T-helper 2 cell treated with Interferon-gamma antibody and Interleukin-4, amounts not matched to agents 100 ng/mL and 5 ng/mL, for 36 hours (primary cell): ENCODE measurements around the gene PDE6B. TPM values are rescaled to one million over a fixed set of nuclear protein-coding genes. Genes with fewer than 3 reads are reported as not detected.
"Not testable (repeated sequence)": the region's sequence is repeated elsewhere in the genome, so short reads cannot be mapped to it uniquely, and the experiment has no call there.

ENCODE experiments used
- intact Hi-C: fragments of 100-400 bp; cut with micrococcal nuclease; formaldehyde crosslinking; loops from one replicate; pipeline ENCODE4 v1.15.1; 2023
- total RNA-seq: library from RNA; stranded (reverse); gene quantifications from 2 replicates; pipeline ENCODE4 v1.2.3, GENCODE V29; 2022

PDE6B gene
- total RNA-seq, 1 donor from 2014 or later, result 13.5 TPM

GRCh38 chr4:622071-622995 is 3.0 kb upstream of the PDE6B start:
- intact Hi-C loops, result no loop called here

GRCh38 chr4:622996-623913 is 2.1 kb upstream of the PDE6B start:
- intact Hi-C loops, result no loop called here

GRCh38 chr4:623914-624566 is 1.3 kb upstream of the PDE6B start:
- intact Hi-C loops, result no loop called here

DNA sequence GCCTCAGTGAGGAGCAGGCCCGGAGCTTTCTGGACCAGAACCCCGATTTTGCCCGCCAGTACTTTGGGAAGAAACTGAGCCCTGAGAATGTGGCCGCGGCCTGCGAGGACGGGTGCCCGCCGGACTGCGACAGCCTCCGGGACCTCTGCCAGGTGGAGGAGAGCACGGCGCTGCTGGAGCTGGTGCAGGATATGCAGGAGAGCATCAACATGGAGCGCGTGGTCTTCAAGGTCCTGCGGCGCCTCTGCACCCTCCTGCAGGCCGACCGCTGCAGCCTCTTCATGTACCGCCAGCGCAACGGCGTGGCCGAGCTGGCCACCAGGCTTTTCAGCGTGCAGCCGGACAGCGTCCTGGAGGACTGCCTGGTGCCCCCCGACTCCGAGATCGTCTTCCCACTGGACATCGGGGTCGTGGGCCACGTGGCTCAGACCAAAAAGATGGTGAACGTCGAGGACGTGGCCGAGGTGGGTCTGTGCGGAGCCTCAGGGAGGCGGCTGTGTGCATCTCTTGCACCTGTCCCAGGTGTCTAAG is 323 bp downstream of the PDE6B start:
- intact Hi-C loops, result no loop called here

DNA sequence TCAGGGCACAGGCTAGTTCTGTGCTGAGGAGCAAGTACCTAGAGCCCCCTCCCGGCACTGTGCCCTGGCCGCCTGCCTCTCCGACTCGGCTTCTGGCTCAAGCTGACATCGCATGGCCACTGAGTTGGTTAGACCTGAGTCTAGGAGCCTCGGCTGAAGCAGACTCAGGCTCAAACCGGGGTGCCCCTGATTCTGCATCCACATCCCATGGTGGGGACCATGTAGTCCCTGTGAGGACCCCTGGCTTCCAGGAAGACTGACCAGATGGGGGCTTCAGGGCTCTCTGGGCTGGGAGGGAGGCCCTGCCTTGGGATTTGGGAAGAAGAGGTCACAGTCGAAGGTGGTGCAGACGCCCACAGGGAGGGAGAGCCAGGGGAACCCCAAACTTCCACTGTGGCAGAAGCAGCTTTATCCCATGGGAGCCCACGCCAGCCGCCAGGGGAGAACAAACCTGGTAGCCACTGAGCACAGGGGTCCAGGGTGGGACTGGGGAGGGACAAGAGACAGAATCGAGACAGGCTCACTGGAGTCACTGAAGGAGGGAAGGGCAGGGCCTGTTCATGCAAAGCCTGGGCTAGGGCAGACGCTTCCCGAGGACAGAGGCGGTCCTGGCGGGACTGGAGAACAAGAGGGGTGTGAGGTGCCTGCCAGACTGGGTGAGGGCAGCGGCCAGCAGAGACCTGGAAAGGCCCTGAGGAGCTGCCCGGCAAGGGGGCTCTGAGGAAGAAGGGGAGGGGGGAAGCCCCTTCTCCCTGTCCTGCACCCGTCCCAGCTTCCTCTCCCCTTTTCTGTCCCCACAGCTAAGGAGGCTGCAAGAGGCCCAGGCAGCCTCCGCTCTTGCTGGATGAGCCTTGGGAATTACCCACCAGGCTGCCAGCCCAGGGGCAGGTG is 1.1 kb downstream of the PDE6B start:
- intact Hi-C loops, result no loop called here

DNA sequence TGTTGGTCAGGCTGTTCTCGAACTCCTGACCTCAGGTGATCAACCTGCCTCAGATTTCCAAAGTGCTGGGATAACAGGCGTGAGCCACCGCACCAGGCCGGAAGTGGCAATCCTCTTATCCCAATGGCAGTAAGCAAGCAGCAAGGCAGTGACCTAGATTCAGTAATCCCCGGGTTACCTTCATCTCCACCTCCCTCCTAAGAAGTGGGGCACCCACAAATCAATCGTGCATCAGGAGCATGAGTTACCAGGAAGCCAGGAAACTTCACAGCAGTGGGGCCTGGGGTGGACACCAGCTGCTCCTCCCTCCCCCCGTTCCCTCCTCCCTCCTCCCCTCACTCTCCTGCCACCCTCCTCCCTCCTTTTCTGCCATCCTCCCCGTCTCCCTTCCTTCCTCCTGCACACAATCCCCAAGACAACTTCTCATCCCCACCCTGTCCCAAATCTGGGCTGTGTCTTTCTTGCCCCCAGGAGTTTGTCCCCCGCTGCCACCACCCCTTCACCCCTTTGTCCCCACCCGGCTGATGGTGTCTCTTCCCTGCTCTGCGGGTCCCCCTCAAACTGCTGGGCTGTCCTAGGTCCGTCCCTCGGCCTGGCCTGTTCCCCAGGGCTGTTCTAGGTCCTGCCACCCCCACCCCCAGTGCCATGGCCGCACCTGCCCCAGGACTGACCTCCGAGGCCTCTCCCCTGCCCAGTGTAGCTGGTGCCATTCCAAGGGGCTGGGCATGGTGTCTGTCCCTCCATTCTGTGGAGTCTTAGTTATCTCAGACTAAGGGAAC is 2.2 kb downstream of the PDE6B start:
- intact Hi-C loops, result no loop called here

DNA sequence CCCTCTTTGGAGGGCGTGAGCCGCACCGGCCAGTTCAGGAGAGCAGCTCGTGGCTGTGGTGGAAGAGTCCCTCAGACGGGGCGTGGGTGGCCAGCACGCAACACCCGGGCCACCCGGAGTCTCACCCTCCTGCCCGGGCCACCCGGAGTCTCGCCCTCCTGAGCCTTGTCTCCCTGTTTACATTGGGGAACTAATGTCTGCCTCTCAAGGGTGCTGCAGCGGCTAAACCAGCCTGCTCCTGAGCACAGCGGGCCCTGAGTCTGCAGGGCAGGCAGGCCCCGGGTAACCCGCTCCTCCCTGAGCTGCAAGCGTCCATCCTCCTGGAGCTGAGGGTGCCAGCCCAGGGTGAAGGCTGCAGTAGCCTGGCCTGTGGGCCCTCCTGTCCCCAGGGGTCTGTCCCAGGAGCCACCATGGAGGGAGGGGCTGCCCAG is 3.0 kb downstream of the PDE6B start:
- intact Hi-C loops, result no loop called here

DNA sequence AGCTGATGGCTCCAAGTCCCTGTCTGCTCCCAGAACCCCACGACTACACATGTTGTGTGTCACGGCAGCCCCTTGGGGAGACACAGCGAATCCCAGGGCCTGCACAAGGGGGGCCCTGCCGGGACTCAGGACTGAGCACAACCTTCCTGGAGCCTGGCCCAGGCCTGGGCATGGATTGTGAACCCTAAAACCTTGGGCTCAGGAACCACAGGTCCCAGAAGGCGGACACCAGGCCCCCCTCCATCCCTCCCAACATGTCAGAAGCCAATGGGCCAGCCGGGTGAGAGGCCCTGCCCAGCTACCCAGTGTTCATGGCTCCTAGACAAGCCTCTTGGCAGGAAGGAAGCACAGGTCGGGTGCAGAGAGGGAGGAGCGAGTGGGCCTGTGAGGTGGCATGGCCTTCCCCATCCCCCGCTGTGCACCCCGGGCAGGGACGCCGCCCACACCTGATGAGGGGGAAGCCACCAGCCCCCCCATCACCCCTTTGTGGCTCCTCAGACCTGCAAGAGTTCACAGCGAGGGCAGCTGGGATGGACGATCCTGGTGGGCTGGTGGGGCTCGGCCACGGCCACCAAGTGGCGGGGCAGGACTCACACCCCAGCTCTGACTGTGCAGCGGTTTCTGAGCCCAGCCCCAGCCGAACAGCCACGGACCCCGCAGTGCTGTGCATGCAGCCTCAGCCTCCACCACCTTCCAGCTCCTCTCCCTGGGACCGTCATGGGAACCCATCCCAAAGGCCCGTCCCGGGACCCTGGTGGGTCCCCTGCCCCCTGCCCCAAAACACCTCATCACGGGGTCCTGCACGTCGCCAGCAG is 3.7 kb downstream of the PDE6B start:
- intact Hi-C loops, result no loop called here

GRCh38 chr4:629636-629914 is 4.2 kb downstream of the PDE6B start:
- intact Hi-C loops, result no loop called here

- intact Hi-C loops, result no loop called here
Measured at GRCh38 chr4:629915-630641, 4.7 kb downstream of the PDE6B start.

DNA sequence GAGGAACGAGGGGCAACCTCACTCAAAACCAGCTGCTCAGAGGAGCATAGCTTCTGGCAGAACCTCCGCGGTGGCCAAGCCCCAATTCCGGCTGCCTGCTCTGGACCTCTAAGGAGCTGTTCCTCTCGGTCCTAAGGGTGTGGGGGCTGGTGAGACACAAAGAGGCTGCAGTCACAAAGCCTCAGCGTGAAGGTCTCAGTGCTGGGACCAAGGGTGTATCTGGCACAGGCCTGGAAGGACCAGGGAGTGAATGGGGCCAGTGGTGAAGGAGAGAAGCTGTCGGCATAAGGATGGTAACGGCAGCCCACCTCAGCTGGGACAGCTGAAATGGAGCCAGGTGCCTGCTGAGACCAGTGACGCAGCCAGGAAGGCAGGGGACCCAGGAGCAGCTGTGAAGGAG is 5.3 kb downstream of the PDE6B start:
- intact Hi-C loops, result no loop called here

DNA sequence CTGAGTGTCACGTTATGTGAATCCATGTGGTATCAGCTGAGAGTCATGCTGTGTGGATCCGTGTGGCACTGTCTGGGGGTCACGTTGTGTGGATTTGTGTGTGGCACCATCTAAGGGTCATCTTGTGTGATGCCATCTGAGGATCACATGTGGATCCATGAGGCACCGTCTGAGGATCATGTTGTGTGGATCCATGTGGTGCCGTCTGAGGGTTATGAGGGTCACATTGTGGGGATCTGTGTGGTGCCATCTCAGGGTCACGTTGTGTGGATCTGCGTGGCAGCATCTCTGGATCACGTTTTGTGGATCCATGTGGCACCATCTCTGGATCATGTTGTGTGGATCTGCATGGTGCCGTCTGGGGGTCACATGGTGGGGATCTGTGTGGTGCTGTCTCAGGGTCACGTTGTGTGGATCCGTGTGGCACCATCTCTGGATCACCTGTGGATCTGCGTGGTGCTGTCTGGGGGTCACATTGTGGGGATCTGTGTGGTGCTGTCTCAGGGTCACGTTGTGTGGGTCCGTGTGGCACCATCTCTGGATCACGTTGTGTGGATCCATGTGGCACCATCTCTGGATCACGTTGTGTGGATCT is 6.9 kb downstream of the PDE6B start:
- intact Hi-C loops, result no loop called here

DNA sequence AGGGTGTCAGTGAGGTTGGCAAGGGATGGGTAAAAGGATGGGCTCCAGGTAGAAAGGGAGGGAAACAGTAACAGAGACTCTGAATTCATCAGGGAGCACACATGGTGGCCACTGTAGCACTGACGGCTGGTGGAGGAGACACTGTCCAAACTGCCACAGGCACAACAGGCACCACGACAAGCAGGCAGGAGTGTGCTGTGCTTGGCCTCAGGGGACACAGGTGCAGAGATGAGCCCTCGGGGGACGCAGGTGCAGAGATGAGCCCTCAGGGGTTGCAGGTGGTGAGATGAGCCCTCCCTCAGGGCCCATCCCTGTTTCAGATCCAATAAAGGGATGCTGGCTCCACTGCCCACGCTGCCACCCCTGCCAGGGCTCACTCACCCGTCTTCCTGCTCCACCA is 7.6 kb downstream of the PDE6B start:
- intact Hi-C loops, result no loop called here

DNA sequence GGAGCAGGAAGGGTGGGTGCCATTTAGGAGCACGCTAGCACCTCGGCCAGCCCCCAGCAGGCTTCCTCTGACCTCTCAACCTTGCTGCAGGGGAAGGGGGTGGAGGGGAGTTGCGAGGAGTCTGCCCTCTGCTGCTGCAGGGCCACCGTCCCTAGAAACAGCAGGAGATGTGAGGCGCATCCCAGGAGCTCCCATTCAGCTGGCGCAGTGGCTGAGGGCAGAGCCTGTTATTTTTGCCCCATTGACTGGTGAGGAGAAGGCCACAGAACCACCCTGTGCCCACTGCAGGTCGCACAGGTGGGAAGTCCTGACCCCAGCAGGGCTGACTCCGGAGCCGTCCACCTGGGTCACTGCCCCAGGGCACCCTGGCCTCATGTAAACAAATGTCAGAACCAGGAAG is 8.0 kb downstream of the PDE6B start:
- intact Hi-C loops, result no loop called here

GRCh38 chr4:633976-634598 is 8.7 kb downstream of the PDE6B start:
- intact Hi-C loops, result no loop called here

DNA sequence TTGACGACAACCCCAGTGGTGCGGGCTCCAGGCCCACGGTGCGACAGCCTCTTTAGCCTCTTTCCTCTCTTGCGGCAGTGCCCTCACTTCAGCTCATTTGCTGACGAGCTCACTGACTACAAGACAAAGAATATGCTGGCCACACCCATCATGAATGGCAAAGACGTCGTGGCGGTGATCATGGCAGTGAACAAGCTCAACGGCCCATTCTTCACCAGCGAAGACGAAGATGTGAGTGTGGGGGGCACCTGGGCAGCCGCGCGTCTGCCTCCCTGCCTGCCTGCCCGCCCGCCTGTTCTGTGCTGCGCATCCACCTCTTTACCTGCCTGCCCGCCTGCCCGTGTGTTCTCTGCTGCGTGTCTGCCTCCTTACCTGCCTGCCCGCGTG is 9.2 kb downstream of the PDE6B start:
- intact Hi-C loops, result no loop called here

GRCh38 chr4:635066-635835 is 9.9 kb downstream of the PDE6B start:
- intact Hi-C loops, result not testable (repeated sequence)
